Activated CD8-positive, alpha-beta memory T cell treated with anti-CD3 and anti-CD28 coated beads for 36 hours (primary cell): ENCODE results near the gene PRKCH. TPM values are rescaled to one million over a fixed set of nuclear protein-coding genes. Genes with fewer than 3 reads are reported as not detected.

Experiments
- CTCF ChIA-PET: fragments of 350-600 bp; sonication (Branson Sonifier 250); formaldehyde crosslinking; loops from one replicate; lab custom pipeline; 2021; ENCODE audit warnings: antibody characterized with exemption; lab: Charles Lee
- POLR2A ChIA-PET: fragments of 350-600 bp; sonication (Branson Sonifier 250); formaldehyde crosslinking; loops from one replicate; lab custom pipeline; 2021; ENCODE audit warnings: antibody characterized with exemption; lab: Charles Lee
- total RNA-seq, 2 experiments: library from RNA; stranded (reverse); gene quantifications; one replicate each; pipeline ENCODE4 v1.2.3, GENCODE V29; 2021

PRKCH gene
- 100 to 1,000 TPM; 185 to 189 TPM for total RNA-seq

DNA sequence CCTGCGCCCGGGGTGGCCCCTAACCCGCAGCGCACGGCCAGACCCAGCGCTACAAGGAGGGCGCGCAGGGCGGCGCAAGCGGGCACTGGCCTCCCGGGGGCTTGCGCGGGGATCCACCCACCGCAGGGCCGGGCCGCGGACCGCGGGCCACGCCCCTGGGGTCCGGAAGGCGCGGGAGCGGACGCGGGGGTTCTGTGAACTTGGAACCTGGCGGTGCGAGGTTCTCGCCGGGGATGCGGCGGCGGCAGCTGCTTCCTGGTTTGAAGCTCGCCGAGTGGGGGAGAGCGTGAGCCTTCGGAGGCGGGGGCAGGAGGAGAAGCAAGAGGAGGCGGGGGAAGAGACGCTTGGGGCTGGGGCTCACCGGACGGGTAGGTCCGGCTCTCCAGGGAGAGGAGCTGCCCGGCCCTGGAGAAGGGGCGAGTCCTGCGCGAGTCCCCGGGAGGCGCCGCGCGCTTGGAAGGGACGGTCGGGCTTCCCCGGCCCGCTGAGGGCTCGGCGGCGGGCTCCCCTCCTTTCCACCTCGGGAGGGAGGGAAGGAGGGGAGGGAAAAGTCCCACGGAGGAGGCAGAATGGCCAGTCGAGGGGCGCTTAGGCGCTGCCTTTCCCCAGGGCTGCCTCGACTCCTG lies at the start of gene PRKCH:
Gene PRKCH (plus strand): TSS at position 195 of the 626 bp plus-strand sequence. CDS start 523 bp downstream, outside the sequence.
- POLR2A ChIA-PET, result interaction anchor here (0.5 to 4.0 kb wide), 10 partner anchors 9 to 291 kb away, joined by 3 to 41 read pairs (median 6); no protein-coding TSS in a partner anchor

DNA sequence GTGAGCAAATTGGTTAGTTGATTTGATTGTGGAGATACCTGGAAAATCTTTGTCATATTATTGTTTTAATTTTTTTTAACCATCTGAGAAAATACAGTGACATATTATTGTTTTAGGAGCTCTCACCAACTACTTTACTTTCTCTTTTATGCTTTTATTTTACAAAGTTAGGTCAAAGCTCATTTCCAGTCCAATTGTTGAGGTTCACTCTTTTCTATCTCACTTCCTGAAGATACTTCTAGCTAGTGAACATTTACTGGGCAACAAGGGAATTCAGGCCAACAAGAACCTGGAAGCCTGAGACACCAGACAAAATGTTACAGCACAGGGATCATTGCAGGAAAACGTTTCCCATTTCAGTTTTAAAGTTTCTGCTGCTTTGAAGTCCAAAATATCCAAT lies 44.1 kb upstream of the PRKCH start:
- POLR2A ChIA-PET, result no interaction called here
- CTCF ChIA-PET, result no interaction called here

More for the DNA sequence above, at the start of gene PRKCH:
- CTCF ChIA-PET, result interaction anchor here (0.9 to 2.3 kb wide), 10 partner anchors 8 to 410 kb away, joined by 3 to 14 read pairs (median 4); no protein-coding TSS in a partner anchor

DNA sequence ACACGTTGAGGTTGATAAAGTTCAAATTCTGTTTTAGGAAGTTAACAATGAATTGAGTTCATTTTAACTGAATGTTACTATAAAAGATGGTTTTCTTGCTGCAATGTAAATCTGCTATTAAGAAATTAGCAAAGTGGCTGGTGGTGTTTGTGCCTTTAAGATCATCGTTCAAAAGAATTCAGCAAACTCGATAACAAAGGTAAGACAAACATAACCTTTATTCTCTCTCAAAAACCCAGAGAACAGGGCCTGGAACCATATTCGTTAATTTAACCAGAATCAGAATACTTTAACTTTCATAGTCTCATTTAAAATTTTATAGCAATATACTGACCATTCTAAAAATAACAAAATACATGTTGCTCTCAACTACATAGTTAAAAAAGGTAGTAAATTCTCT lies 43.6 kb upstream of the PRKCH start:
- CTCF ChIA-PET, result no interaction called here

DNA sequence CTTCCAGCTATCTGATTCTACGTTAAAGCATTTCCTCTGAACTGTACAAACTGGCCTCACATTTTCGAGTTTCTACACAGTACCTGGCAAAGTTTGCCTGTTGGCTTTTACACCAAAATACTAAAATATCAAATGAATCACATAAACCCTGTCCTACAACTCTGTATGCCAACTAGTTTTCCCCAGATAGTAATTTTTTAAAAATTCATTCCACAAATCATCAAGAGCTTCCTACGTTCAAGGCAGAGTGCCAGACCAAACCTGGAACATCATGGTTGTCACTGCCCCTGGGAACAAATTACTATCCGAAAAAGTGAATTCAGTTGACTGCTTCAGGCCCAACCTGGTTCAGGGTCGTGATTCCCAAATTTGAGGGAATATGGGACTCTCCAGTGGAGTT lies 42.3 kb upstream of the PRKCH start:
- POLR2A ChIA-PET, result interaction anchor here (0.8 kb wide), 1 partner anchor 286 kb away, joined by 6 read pairs; no protein-coding TSS in a partner anchor
- CTCF ChIA-PET, result interaction anchor here (1.0 to 1.3 kb wide), 3 partner anchors 10 to 17 kb away, joined by 3 to 5 read pairs (median 3); no protein-coding TSS in a partner anchor

More for the DNA sequence above, 43.6 kb upstream of the PRKCH start:
- POLR2A ChIA-PET, result no interaction called here

DNA sequence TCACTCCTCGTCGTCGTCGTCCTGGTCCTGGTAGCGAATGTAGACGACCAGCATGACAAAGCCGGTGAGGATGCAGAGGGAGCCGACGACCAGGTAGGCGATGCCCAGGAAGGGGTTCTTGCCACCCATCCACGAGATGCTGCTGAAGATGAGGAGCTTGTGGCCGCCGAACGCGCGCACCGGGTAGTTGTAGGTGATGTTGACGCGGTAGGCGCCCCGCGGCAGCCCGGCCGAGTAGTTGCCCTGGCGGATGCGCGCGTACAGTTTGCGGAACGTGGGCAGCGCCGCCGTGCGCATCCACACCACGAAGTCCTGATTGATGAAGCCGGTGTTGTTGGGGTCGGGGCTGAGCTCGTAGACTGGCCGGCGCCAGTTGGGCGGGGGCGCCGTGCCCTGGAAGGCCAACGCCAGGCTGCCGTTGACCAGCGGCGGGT lies 41.3 kb upstream of the PRKCH start:
- CTCF ChIA-PET, result interaction anchor here (0.7 to 2.0 kb wide), 14 partner anchors 8 to 557 kb away, joined by 3 to 7 read pairs (median 3); no protein-coding TSS in a partner anchor
- POLR2A ChIA-PET, result no interaction called here

DNA sequence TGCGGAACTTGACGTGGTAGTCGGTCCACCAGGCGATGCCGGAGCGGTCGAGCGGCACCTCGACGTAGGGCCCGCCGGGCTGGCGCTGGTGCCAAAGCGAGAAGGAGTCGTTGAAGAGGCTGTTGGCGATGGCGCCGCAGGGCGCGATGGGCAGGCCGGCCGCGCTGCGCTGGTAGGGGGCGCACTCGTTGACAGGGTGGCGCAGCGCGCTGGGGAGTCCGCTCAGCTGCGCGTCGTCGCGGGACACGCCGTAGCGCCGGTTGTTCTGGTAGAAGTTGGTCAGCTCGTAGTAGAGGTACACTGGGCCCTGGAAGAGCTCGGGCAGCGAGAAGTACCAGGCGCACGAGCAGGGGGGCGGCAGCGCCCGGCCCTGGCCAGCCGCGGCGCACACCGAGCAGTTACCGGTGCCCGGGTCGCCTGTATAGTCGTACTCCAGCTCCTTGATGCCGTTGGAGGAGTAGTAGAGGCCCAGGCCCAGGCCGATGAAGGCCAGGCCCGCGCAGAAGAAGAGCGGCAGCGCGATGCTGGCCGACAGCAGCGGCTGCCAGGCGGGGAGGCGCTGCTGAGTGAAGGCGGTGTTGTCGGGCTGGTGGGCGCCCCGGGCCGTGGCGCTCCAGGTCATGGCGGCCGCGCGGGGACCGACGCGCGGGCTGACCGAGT lies 40.7 kb upstream of the PRKCH start:
- ChIA-PET CTCF (interaction anchor here (0.5 to 2.0 kb wide), 15 partner anchors 9 to 825 kb away, joined by 3 to 7 read pairs (median 3); no protein-coding TSS in a partner anchor), POLR2A (interaction anchor here (0.8 to 1.2 kb wide), 2 partner anchors 50 to 1032 kb away, joined by 3 to 4 read pairs; no protein-coding TSS in a partner anchor)

DNA sequence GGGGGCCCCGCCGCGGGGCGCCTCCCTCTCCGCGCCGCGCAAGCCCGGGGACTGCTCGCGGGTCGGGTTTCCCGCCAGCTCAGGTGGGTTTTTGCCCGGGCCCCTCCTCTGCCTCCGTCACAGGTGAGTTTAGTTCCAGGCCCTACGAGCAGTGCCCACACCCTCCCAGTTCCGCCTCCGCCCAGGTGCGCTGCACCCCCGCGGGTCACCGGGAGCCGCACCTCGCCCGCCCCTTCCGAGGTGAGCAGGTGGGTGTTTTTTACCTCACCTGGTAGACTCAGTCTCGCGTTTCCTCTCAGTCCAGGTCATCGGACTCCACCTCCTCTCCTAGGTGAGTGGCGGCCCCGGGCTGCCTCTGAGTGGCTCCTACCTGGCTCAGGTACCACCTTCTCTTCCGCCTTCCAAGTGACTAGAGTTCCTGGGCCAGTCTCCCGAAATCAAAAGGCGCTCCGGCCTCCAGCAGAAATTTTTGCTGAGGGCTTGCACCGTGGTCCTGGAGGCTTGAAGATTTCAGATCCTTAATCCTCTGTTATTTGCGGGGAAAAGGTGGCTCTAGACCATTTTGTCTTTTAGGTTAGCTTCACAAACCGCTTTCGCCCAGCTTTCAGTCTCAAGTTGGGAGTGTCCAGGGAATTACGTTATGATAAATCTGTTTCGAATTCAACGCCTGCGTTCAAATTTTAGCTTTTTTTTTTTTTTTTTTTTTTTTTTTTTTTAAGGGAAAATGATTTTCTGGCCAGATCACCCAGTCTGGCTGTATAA lies 40.0 kb upstream of the PRKCH start, which contains the start of gene TMEM30B:
Gene TMEM30B (minus strand): TSS at position 153 of the 762 bp plus-strand sequence. CDS start 191 bp downstream, outside the sequence.
- ChIA-PET POLR2A (interaction anchor here (0.6 to 1.2 kb wide), 4 partner anchors 49 to 1033 kb away, joined by 3 to 4 read pairs (median 4); no protein-coding TSS in a partner anchor), CTCF (interaction anchor here (0.5 to 2.0 kb wide), 15 partner anchors 10 to 825 kb away, joined by 3 to 7 read pairs (median 3); no protein-coding TSS in a partner anchor)

DNA sequence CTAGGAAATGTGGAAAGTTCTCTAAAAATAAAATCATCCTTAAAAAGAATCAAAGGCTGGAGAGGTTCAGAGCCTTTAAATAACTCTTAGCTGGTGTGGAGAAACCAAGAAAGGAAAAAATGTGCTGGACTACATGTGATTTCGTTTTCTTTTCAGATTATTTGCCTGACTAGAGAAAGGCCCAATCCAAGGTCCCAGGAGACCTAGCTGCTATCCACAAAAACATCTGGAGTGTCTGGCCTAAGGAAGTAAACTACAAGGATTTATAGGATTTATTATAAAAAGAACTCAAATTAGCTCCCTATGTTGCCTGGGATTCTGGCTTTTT lies 39.5 kb upstream of the PRKCH start:
- ChIA-PET POLR2A (interaction anchor here (0.6 to 1.2 kb wide), 2 partner anchors 48 to 63 kb away, joined by 3 read pairs; no protein-coding TSS in a partner anchor), CTCF (interaction anchor here (0.6 to 2.0 kb wide), 6 partner anchors 14 to 693 kb away, joined by 3 to 7 read pairs (median 4); no protein-coding TSS in a partner anchor)

DNA sequence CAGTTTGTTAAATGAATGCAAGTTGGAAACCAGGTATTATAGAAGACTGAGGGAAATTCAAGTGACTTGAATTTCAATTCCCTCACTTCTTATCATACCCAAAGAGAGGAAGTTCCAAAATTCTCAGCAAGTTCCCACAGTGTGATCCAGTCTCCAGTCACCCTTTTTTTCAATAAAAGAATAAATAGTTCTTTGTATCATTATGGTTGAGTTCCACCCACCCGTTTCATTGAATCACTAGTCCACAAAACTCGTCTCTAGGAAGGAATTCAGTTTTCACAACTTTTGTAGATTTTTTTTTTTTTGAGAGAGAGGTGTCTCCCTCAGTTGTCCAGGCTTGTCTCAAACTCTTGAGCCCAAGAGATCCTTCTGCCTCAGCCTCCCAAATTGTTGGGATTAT lies 38.6 kb upstream of the PRKCH start:
- ChIA-PET POLR2A (no interaction called here), CTCF (interaction anchor here (0.6 to 1.9 kb wide), 2 partner anchors 24 to 35 kb away, joined by 4 to 5 read pairs; no protein-coding TSS in a partner anchor)

DNA sequence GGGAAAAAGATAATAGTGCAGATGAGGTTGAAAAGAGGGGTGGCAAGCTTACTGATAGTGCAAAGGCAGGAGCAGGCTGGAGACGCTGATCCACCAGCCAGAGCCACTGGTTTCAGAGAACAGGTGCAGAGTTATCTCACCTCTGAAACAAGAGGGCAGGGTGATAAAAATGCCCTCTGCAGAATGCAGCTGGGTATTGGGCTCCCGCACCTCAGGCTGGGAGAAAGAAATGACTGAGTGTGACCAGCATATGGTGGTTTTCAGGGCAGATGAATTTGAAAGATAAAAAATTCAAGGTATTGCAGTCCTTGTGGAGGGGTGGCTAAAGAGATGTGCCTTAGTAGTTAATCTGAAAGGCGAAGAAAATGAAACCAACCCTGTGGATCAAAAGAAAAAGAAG lies 37.4 kb upstream of the PRKCH start:
- ChIA-PET POLR2A (interaction anchor here (0.6 kb wide), 1 partner anchor 549 kb away, joined by 5 read pairs; no protein-coding TSS in a partner anchor), CTCF (interaction anchor here (1.1 to 1.9 kb wide), 3 partner anchors 9 to 26 kb away, joined by 3 to 5 read pairs (median 3); no protein-coding TSS in a partner anchor)

DNA sequence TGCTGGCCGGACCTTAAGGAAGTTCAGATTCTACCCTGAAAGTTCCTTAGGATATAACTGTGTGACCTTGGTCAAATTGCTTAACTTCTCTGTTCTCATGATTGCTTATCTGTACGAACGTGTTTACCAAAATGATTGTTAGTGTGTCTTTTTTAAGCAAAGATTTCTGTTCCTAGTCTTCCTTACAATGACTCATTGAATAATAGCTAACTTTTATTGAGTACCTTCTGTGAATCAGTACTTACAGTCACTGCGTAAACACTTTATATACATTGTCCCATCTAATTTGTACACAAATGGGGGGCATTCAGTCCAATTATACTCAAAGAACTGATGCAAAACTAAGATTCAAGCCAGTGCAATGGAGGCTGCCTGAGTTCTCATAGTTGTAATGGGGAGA lies 36.0 kb upstream of the PRKCH start:
- ChIA-PET POLR2A (no interaction called here), CTCF (interaction anchor here (0.6 to 1.9 kb wide), 5 partner anchors 11 to 660 kb away, joined by 3 to 4 read pairs (median 3); partner anchors contain the start of gene PRKCH)

DNA sequence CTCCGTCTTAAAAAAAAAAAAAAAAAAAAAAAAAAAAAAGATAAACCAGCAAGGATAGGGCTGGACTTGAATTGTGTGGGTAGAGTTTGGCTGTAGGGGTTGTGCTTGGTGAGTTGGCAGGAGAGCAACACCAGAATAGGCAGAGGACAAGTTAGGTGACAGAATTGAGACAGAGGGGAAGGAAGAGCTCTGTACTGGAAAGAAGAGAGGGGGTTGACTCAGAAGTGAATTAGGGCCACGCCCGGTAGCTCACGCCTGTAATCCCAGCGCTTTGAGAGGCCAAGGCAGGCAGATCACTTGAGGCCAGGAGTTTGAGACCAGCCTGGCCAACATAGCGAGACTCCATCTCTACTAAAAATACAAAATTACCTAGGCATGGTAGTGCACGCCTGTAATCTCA lies 34.2 kb upstream of the PRKCH start:
- POLR2A ChIA-PET, result interaction anchor here (0.6 kb wide), 1 partner anchor 167 kb away, joined by 7 read pairs; no protein-coding TSS in a partner anchor

DNA sequence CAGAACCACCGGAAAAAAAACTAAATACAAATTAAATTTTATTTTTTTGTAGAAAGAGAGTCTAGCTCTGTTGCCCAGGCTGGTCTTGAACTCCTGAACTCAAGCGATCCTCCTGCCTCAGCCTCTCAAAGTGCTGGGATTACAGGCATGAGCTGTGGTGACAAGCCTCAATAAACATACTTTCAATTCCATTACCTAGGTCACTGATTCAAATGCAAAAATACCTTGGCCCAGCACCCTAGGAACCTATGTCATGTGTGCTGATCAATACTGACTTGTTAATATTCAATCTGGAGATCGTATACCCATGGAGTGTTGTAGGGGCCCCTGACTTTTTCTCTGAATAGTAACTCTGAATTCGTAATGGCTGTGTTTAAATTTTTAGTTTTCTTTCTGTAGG lies 33.2 kb upstream of the PRKCH start:
- ChIA-PET CTCF (no interaction called here), POLR2A (no interaction called here)

More for the DNA sequence above, 34.2 kb upstream of the PRKCH start:
- CTCF ChIA-PET, result interaction anchor here (0.7 to 1.9 kb wide), 2 partner anchors 13 to 61 kb away, joined by 4 to 6 read pairs; no protein-coding TSS in a partner anchor

DNA sequence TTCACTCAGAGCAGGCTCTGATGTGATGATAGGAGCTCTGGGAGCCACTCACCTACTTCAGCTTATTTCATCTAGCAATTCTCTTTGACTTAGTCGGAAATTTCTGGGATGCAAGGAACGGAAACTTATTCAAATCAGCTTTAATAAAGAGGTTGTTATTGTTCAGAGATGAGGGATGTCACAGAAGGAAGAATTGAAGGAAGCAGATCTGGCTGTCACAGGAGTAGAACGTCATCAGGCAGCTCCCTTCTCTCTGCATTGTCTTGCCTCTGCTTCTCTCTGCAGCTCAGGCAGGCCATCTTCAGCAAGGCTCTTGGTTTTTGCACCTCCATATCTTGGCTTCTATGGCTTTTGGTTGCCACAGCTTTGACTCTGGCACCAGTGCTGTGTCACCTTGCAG lies 32.7 kb upstream of the PRKCH start:
- ChIA-PET POLR2A (no interaction called here), CTCF (no interaction called here)

DNA sequence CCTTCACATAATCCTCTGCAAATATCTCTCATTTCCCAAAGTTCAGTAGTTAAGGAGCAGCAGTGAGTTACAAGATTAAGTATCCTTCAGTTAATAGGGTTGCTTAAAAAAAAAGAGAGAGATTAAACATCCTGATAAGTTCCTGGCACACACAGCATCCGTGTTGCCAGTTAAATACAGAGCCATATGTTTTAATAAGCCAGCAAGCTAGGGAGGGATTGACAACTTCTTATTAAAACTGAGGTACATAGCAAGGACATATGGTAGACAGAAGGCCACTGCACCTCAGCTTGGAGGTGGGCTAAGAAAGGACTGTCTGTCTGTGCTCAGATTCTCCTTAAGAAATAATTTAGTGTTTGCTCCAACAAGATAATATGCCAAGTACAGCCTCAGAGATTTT lies 30.7 kb upstream of the PRKCH start:
- CTCF ChIA-PET, result interaction anchor here (0.5 to 0.7 kb wide), 2 partner anchors 451 to 579 kb away, joined by 3 to 4 read pairs; no protein-coding TSS in a partner anchor
- POLR2A ChIA-PET, result no interaction called here

DNA sequence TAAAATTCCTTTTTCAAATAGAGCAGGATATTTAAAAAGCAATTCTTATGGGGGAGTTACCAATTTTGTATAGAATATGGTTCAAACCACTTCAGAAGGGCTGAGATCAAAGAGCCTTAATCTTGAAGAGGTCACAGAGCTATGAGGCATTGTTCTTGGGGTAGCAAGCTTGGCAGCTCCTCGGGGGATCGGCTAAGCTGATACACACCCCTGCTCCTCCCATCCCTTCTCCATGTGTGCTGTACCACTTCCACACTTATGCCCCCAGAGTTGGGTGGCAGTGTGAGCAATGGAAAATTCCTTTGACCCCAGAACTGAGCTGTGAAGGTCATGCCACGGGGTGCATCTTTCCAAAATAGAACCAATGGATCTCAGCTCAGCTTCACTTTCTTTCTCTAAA lies 25.2 kb upstream of the PRKCH start:
- POLR2A ChIA-PET, result no interaction called here

DNA sequence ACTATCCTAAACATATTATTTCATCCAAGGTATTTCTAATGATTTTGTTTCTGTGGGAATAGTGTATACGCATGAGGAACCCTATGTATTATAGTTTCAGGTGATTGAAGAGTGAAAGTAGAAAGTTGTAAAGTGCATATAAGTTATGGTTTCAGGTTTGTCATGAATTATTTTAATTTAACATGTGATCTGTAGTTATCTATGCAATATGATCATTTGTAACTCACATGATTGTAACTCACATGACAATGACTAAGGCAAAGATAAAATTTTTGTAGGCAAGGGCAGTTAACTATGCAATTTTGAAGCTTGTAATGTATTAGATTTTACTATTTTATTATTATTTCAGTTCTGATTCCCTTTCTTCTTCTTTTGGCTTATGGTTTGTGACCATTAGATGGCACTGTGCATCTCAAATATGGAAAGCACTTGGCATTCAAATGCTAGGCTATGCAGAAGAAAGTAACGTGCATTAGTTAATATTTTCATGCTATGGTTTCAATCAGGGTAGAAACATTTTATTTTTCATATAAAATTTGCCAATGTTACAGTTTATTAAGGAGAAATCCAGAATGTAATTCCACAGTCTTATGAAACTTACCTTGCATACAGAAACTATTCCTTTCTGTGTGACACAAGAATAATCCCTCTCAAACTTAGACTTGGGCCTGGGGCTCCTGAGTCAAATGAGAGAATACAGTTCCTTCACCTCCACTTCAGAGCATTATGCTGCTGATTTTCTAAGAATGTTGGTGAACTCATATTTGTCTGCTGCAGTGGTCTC lies 24.5 kb upstream of the PRKCH start:
- POLR2A ChIA-PET, result no interaction called here
- CTCF ChIA-PET, result interaction anchor here (0.6 to 1.6 kb wide), 4 partner anchors 18 to 117 kb away, joined by 3 to 6 read pairs (median 4); no protein-coding TSS in a partner anchor

More for the DNA sequence above, 25.2 kb upstream of the PRKCH start:
- CTCF ChIA-PET, result interaction anchor here (0.6 to 1.6 kb wide), 5 partner anchors 14 to 118 kb away, joined by 3 to 6 read pairs (median 3); no protein-coding TSS in a partner anchor
